Chondrocyte (in vitro differentiated cells): ENCODE results near the gene IMPDH2. TPM values are rescaled to one million over a fixed set of nuclear protein-coding genes. Genes with fewer than 3 reads are reported as not detected.

Experiments used
- DNase-seq: peaks from one replicate; pipeline ENCODE4 v3.0.0; 2021; ENCODE audit warnings: mixed read lengths, low spot score
- H3K27ac Mint-ChIP-seq: one replicate; pipeline ENCODE4 v1.8.0; 2021; ENCODE audit warnings: mild to moderate bottlenecking, moderate library complexity, mixed read lengths; ENCODE audit not compliant: unreplicated experiment
- H3K27me3 Mint-ChIP-seq: 2 replicates; pipeline ENCODE4 v1.8.0; 2021; ENCODE audit warnings: low read depth, mixed read lengths
- H3K36me3 Mint-ChIP-seq: 2 replicates; pipeline ENCODE4 v1.8.0; 2021; ENCODE audit warnings: low read depth, mixed read lengths
- H3K4me1 Mint-ChIP-seq: 2 replicates; pipeline ENCODE4 v1.8.0; 2021; ENCODE audit warnings: low read depth, mild to moderate bottlenecking, mixed read lengths
- H3K4me3 Mint-ChIP-seq: one replicate; pipeline ENCODE4 v1.8.0; 2021; ENCODE audit warnings: mild to moderate bottlenecking, moderate library complexity, mixed read lengths; ENCODE audit not compliant: unreplicated experiment
- H3K9me3 Mint-ChIP-seq: 2 replicates; pipeline ENCODE4 v1.8.0; 2021; ENCODE audit warnings: low read depth, mixed read lengths
- total RNA-seq: library from RNA; stranded (reverse); gene quantifications from 3 replicates; pipeline ENCODE4 v1.2.1, GENCODE V29; 2021
- TF ChIP-seq, protein P1 (sequence below): fragments of 200-600 bp; sonication (generic); IDR thresholded peaks from 2 replicates; pipeline ENCODE4 v1.5.0; 2021; ENCODE audit warnings: antibody characterized with exemption, mild to moderate bottlenecking, moderate library complexity

The IMPDH2 gene
- total RNA-seq, 1 donor from 2014 or later: 140 TPM

GRCh38 chr3:48997102-48997635 lies 32.0 kb downstream of the IMPDH2 start:
- Mint-ChIP-seq H3K4me3 (no peak overlapping the region), H3K27me3 (no peaks in the 10 kb centered on the region), H3K4me1 (no peaks in the 10 kb centered on the region), H3K9me3 (no peaks in the 10 kb centered on the region), H3K36me3 (peaks cover 3% of the 10 kb centered on the region), H3K27ac (no peak overlapping the region)
- TF ChIP-seq, protein P1, sequence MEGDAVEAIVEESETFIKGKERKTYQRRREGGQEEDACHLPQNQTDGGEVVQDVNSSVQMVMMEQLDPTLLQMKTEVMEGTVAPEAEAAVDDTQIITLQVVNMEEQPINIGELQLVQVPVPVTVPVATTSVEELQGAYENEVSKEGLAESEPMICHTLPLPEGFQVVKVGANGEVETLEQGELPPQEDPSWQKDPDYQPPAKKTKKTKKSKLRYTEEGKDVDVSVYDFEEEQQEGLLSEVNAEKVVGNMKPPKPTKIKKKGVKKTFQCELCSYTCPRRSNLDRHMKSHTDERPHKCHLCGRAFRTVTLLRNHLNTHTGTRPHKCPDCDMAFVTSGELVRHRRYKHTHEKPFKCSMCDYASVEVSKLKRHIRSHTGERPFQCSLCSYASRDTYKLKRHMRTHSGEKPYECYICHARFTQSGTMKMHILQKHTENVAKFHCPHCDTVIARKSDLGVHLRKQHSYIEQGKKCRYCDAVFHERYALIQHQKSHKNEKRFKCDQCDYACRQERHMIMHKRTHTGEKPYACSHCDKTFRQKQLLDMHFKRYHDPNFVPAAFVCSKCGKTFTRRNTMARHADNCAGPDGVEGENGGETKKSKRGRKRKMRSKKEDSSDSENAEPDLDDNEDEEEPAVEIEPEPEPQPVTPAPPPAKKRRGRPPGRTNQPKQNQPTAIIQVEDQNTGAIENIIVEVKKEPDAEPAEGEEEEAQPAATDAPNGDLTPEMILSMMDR: no peak
- DNase-seq: no peak

DNA sequence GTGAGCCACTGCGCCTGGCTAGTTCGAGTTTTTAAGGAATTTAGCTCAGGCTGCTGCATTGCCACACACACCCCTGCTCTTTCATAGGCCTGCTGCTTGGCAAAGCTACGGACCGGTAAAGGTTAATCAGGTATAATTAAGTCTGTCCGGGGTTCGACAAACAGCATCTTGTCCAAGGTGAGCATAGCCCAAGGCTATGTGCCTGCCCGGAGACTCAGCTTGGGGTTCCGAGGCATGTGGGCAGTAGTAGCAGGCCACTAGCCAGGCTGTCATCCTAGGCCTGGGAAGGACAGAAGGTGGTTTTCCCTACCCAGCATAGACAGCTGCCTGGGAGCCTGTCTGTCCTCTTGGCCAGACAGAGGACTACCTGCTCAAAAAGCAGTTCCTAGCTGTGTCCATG lies 32.6 kb downstream of the IMPDH2 start:
- no peak overlapping the region for H3K27ac Mint-ChIP-seq
- no peaks in the 10 kb centered on the region for H3K9me3 Mint-ChIP-seq
- H3K4me3 Mint-ChIP-seq: no peak overlapping the region
- TF ChIP-seq, protein P1: no peak
- H3K4me1 Mint-ChIP-seq: peaks cover 5% of the 10 kb centered on the region
- no peak for DNase-seq
- H3K36me3 Mint-ChIP-seq: peaks cover 1% of the 10 kb centered on the region
- no peaks in the 10 kb centered on the region for H3K27me3 Mint-ChIP-seq

GRCh38 chr3:48993834-48994233 lies 35.4 kb downstream of the IMPDH2 start:
- H3K27ac Mint-ChIP-seq: no peak overlapping the region
- H3K27me3 Mint-ChIP-seq: no peaks in the 10 kb centered on the region
- H3K4me3 Mint-ChIP-seq: no peak overlapping the region
- no peaks in the 10 kb centered on the region for H3K9me3 Mint-ChIP-seq
- TF ChIP-seq, protein P1: no peak
- peaks cover 25% of the 10 kb centered on the region for H3K4me1 Mint-ChIP-seq
- no peak for DNase-seq
- H3K36me3 Mint-ChIP-seq: peaks cover 1% of the 10 kb centered on the region

- H3K27me3 Mint-ChIP-seq: no peaks in the 10 kb centered on the region
- no peak for DNase-seq
- TF ChIP-seq, protein P1: no peak
- H3K4me1 Mint-ChIP-seq: peaks cover 28% of the 10 kb centered on the region
- peaks cover 1% of the 10 kb centered on the region for H3K36me3 Mint-ChIP-seq
- H3K4me3 Mint-ChIP-seq: no peak overlapping the region
- H3K9me3 Mint-ChIP-seq: no peaks in the 10 kb centered on the region
- no peak overlapping the region for H3K27ac Mint-ChIP-seq
Observed at GRCh38 chr3:48991851-48992545, 37.2 kb downstream of the IMPDH2 start.

GRCh38 chr3:48990636-48991469 lies 38.3 kb downstream of the IMPDH2 start:
- DNase-seq: no peak
- H3K36me3 Mint-ChIP-seq: peaks cover 1% of the 10 kb centered on the region
- no peaks in the 10 kb centered on the region for H3K9me3 Mint-ChIP-seq
- H3K27me3 Mint-ChIP-seq: no peaks in the 10 kb centered on the region
- H3K4me1 Mint-ChIP-seq: peaks cover 28% of the 10 kb centered on the region
- H3K27ac Mint-ChIP-seq: peak overlapping the region; percentile 51
- TF ChIP-seq, protein P1: no peak
- peak overlapping the region; percentile 75 for H3K4me3 Mint-ChIP-seq
